DMS114 treated with DMSO at 0.1 percent for 48 hours (cell line): ENCODE results near the gene CLEC2A.
"Not testable (repeated sequence)": the region's sequence is repeated elsewhere in the genome, so short reads cannot be mapped to it uniquely, and the experiment has no call there.

Source experiments
- DNase-seq: peaks from one replicate; lab custom pipeline; 2025; ENCODE audit not compliant: unreplicated experiment; lab: John Stamatoyannopoulos, UW

Gene CLEC2A

GRCh38 chr12:9883175-9883574 lies 49.0 kb downstream of the CLEC2A start:
- no peak for DNase-seq

GRCh38 chr12:9881988-9882387 lies 50.2 kb downstream of the CLEC2A start:
- no peak for DNase-seq

- no peak for DNase-seq
These were observed 50.9 kb downstream of the CLEC2A start, which contains the start of gene KLRF2 for GRCh38 chr12:9881246-9881645. KLRF2 (plus strand) TSS chr12:9881489; CDS start chr12:9881596, 107 bp downstream.

- DNase-seq, result no peak
These were observed 51.6 kb downstream of the CLEC2A start for GRCh38 chr12:9880532-9881078.

- DNase-seq, result not testable (repeated sequence)
These were observed 56.0 kb downstream of the CLEC2A start for GRCh38 chr12:9876120-9876519.

GRCh38 chr12:9872742-9873141 lies 59.4 kb downstream of the CLEC2A start:
- no peak for DNase-seq

- no peak for DNase-seq
These were observed 60.0 kb downstream of the CLEC2A start for GRCh38 chr12:9872162-9872561.

- DNase-seq, result no peak
These were observed 61.8 kb downstream of the CLEC2A start for GRCh38 chr12:9870286-9870866.

GRCh38 chr12:9869307-9870161 lies 62.6 kb downstream of the CLEC2A start, which contains the start of gene CLEC2B:
CLEC2B (minus strand) TSS chr12:9869354.
- no peak for DNase-seq

- no peak for DNase-seq
These were observed 63.2 kb downstream of the CLEC2A start for GRCh38 chr12:9868951-9869306.

- no peak for DNase-seq
These were observed 63.8 kb downstream of the CLEC2A start for GRCh38 chr12:9868311-9868801.

GRCh38 chr12:9867531-9867930 lies 64.6 kb downstream of the CLEC2A start:
- no peak for DNase-seq

GRCh38 chr12:9866860-9867269 lies 65.3 kb downstream of the CLEC2A start:
- DNase-seq, result no peak

- DNase-seq, result no peak
These were observed 67.1 kb downstream of the CLEC2A start for GRCh38 chr12:9864913-9865675.
